Measurements from ENCODE around the gene ATP1A1.

GRCh38 chr1:116350097-116350645, 22.9 kb upstream of the ATP1A1 start:
- TF ChIP-seq CTCF (IDR thresholded peaks at IDR 0.05) (no peak), POLR2A (IDR thresholded peaks at IDR 0.05) (no peak)
